ENCODE measurements around the gene ARHGEF39. TPM values are rescaled to one million over a fixed set of nuclear protein-coding genes. Genes with fewer than 3 reads are reported as not detected.

The ARHGEF39 gene
- total RNA-seq, result 1 to 10 TPM; 1.3 TPM
- 1 to 10 TPM in 1 of 2 donors, under 1 TPM in 1; 0.47 to 1.4 TPM for polyA plus RNA-seq
- long read RNA-seq, donor 1, result 0 reads
- long read RNA-seq, donor 2, partial matches to known transcripts, result 0 of 1 reads
- long read RNA-seq, donor 2, other reads (novel, unspliced or antisense), result 0 of 1 reads
- long read RNA-seq, donor 3, partial matches to known transcripts, result 0 of 1 reads
- long read RNA-seq, donor 3, other reads (novel, unspliced or antisense), result 0 of 1 reads
- long read RNA-seq, donor 4, partial matches to known transcripts, result 7 of 15 reads
- long read RNA-seq, donor 4, other reads (novel, unspliced or antisense), result 8 of 15 reads
- long read RNA-seq, donor 5, partial matches to known transcripts, result 0 of 1 reads
- long read RNA-seq, donor 5, other reads (novel, unspliced or antisense), result 0 of 1 reads

- TF ChIP-seq CTCF (IDR thresholded peaks at IDR 0.05; ENCODE audit: control extremely low read depth, extremely low read depth), result no peak
- peak; percentile 86 to 91 (median 88) for DNase-seq
These were observed at the start of gene ARHGEF39 for GRCh38 chr9:35664531-35665470. Gene ARHGEF39, minus strand, starts transcription at chr9:35665195. Its CDS starts 26 bp downstream, at chr9:35665169.

GRCh38 chr9:35714123-35714522 is 49.1 kb upstream of the ARHGEF39 start:
- Histone ChIP-seq H3K36me3 (ENCODE audit: control insufficient read depth in 4 of 4, insufficient read depth in 4 of 4, low read length in 4 of 4) (peaks cover 47 to 82% (median 69%) of the 10 kb centered on the region in 4 donors), H3K27me3 (ENCODE audit: control insufficient read depth in 3 of 3, insufficient read depth in 3 of 3, low read length in 2 of 3) (no peaks in the 10 kb centered on the region), H3K9ac (ENCODE audit: insufficient read depth in 1 of 2, low read length in 2 of 2) (no peak overlapping the region), H3K9me3 (ENCODE audit: control insufficient read depth in 4 of 4, insufficient read depth in 3 of 4, low read length in 3 of 4) (no peaks in the 10 kb centered on the region), H3K4me3 (no peak overlapping the region), H3K4me1 (ENCODE audit: control insufficient read depth in 5 of 5, insufficient read depth in 5 of 5, low read length in 5 of 5) (no peaks in the 10 kb centered on the region), H3K27ac (ENCODE audit: low read depth in 1 of 2, low read length in 1 of 2) (no peak overlapping the region)
- ATAC-seq (ENCODE audit: insufficient read depth, low FRiP score) (no peak), DNase-seq (no peak)
- 93 to 94% methylated on average over 6 of the region's 6 CpGs for WGBS, 2 donors
- TF ChIP-seq CTCF (IDR thresholded peaks at IDR 0.05; ENCODE audit: control extremely low read depth, extremely low read depth), result no peak

More at GRCh38 chr9:35664531-35665470, at the start of gene ARHGEF39:
- Histone ChIP-seq H3K4me3 (peak within 1 kb of the TSS; percentile 39), H3K9me3 (ENCODE audit: control insufficient read depth in 4 of 4, insufficient read depth in 3 of 4, low read length in 3 of 4) (peaks cover 0 to 1% (median 0%) of the 10 kb centered on the region in 4 donors), H3K27ac (ENCODE audit: low read depth in 1 of 2, low read length in 1 of 2) (peak within 1 kb of the TSS in 1 of 2 donors; percentile 34), H3K9ac (ENCODE audit: insufficient read depth in 1 of 2, low read length in 2 of 2) (peak within 1 kb of the TSS in 1 of 2 donors; percentile 79), H3K27me3 (ENCODE audit: control insufficient read depth in 3 of 3, insufficient read depth in 3 of 3, low read length in 2 of 3) (no peaks in the 10 kb centered on the region), H3K36me3 (ENCODE audit: control insufficient read depth in 4 of 4, insufficient read depth in 4 of 4, low read length in 4 of 4) (peaks cover 0 to 16% (median 14%) of the 10 kb centered on the region in 4 donors), H3K4me1 (ENCODE audit: control insufficient read depth in 5 of 5, insufficient read depth in 5 of 5, low read length in 5 of 5) (peaks cover 0 to 20% (median 2%) of the 10 kb centered on the region in 5 donors)
- WGBS, 2 donors, result 6 to 8% methylated on average over 57 to 58 of the region's 58 CpGs
- ATAC-seq (ENCODE audit: insufficient read depth, low FRiP score), result peak; percentile 90

DNA sequence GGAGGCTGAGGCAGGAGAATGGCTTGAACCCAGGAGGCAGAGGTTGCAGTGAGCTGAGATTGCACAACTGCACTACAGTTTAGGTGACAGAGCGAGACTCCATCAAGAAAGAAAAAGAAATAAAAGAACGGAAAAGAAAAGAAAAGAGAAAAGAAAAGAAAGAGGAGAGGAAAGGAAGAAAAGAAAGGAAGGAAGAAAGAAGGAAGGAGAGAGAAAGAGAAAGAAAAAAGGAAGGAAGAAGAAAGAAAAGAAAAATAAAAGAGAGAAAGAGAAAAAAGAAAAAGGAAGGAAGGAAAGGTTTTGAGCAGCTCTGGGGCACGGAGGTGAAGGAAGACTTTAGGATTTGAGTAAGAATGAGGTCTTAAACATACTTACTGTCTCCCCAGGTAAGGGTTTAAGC is 48.6 kb upstream of the ARHGEF39 start:
- Histone ChIP-seq H3K27me3 (ENCODE audit: control insufficient read depth in 3 of 3, insufficient read depth in 3 of 3, low read length in 2 of 3) (no peaks in the 10 kb centered on the region), H3K36me3 (ENCODE audit: control insufficient read depth in 4 of 4, insufficient read depth in 4 of 4, low read length in 4 of 4) (peaks cover 42 to 77% (median 66%) of the 10 kb centered on the region in 4 donors), H3K4me1 (ENCODE audit: control insufficient read depth in 5 of 5, insufficient read depth in 5 of 5, low read length in 5 of 5) (no peaks in the 10 kb centered on the region), H3K27ac (ENCODE audit: low read depth in 1 of 2, low read length in 1 of 2) (no peak overlapping the region), H3K4me3 (no peak overlapping the region), H3K9me3 (ENCODE audit: control insufficient read depth in 4 of 4, insufficient read depth in 3 of 4, low read length in 3 of 4) (no peaks in the 10 kb centered on the region), H3K9ac (ENCODE audit: insufficient read depth in 1 of 2, low read length in 2 of 2) (no peak overlapping the region)
- TF ChIP-seq CTCF (IDR thresholded peaks at IDR 0.05; ENCODE audit: control extremely low read depth, extremely low read depth), result no peak
- DNase-seq (no peak), ATAC-seq (ENCODE audit: insufficient read depth, low FRiP score) (no peak)
- WGBS, 2 donors, result 84 to 93% methylated on average over 3 of the region's 3 CpGs
